Endothelial cell of umbilical vein (primary cell): Measurements from ENCODE around the gene SQOR. TPM values are rescaled to one million over a fixed set of nuclear protein-coding genes. Genes with fewer than 3 reads are reported as not detected.

Source experiments
- BruUV-seq: library from RNA; stranded (reverse); fragments of 400-500 nt; replicated peaks from 2 replicates; lab custom pipeline; 2021; lab: Mats Ljungman, UMichigan
- CTCF ChIA-PET: fragments of 300-600, 350-600 bp; sonication (Branson Sonifier 250); formaldehyde crosslinking; loops from one replicate; lab custom pipeline; 2021; ENCODE audit warnings: antibody characterized with exemption, inconsistent platforms; lab: Charles Lee
- POLR2A ChIA-PET: fragments of 300-600, 350-600 bp; sonication (Branson Sonifier 250); formaldehyde crosslinking; loops from one replicate; lab custom pipeline; 2021; ENCODE audit warnings: antibody characterized with exemption, inconsistent platforms; lab: Charles Lee
- DNase-seq: peaks from one replicate; pipeline ENCODE4 v3.0.0-alpha.2; 2011; ENCODE audit warnings: low read depth, low spot score
- FAIRE-seq: peaks from 2 replicates; lab custom pipeline; 2011; peaks lifted over from hg19 to GRCh38; lab: Jason Lieb, UNC
- H2AFZ ChIP-seq: 2 replicates; pipeline ENCODE4 v1.6.0; 2012; ENCODE audit warnings: low read depth, low read length, control low read depth, inconsistent platforms
- H3K27ac ChIP-seq: 2 replicates; pipeline ENCODE4 v1.5.1; 2011; ENCODE audit warnings: low read depth, mild to moderate bottlenecking, control low read depth, low read length, moderate library complexity; ENCODE audit not compliant: insufficient read depth
- H3K27me3 ChIP-seq, 2 experiments: 2 replicates each; pipeline versions ENCODE4 v1.6.0 to v1.6.1; 2011; ENCODE audit warnings: low read length in 2 of 2, mixed read lengths in 1 of 2; ENCODE audit not compliant: control insufficient read depth in 2 of 2, insufficient read depth in 2 of 2
- H3K36me3 ChIP-seq, 2 experiments: 2 replicates in 1 of 2; 3 replicates in 1 of 2; pipeline ENCODE4 v1.5.1; 2011; ENCODE audit warnings: low read length in 2 of 2, mild to moderate bottlenecking in 1 of 2, moderate library complexity in 1 of 2; ENCODE audit not compliant: control insufficient read depth in 2 of 2, insufficient read depth in 2 of 2; ENCODE audit errors: extremely low read depth in 1 of 2
- H3K4me1 ChIP-seq: 3 replicates; pipeline ENCODE4 v1.5.1; 2011; ENCODE audit warnings: mild to moderate bottlenecking, low read length; ENCODE audit not compliant: control insufficient read depth, insufficient read depth; ENCODE audit errors: extremely low read depth
- H3K4me2 ChIP-seq: 2 replicates; pipeline ENCODE4 v1.6.1; 2011; ENCODE audit warnings: low read length, control low read depth, mixed read lengths; ENCODE audit not compliant: insufficient read depth
- H3K4me3 ChIP-seq, 3 experiments: fragments of 200-600 bp in 1 of 3; sonication (generic), shearing (Covaris generic) in 1 of 3; replicated peaks in 1 of 3; 2 replicates each; pipeline ENCODE4 v1.5.1; 2011 to 2016; ENCODE audit warnings: control low read depth in 3 of 3, low read length in 3 of 3, mild to moderate bottlenecking in 2 of 3, inconsistent platforms in 1 of 3, low read depth in 1 of 3, moderate library complexity in 1 of 3; ENCODE audit not compliant: insufficient read depth in 1 of 3
- H3K79me2 ChIP-seq: 2 replicates; pipeline ENCODE4 v1.6.0; 2012; ENCODE audit warnings: low read length, inconsistent platforms; ENCODE audit not compliant: control insufficient read depth, insufficient read depth
- H3K9ac ChIP-seq: replicated peaks from 2 replicates; pipeline ENCODE3; 2011; ENCODE audit warnings: low read length, control low read depth; ENCODE audit not compliant: insufficient read depth; ENCODE audit errors: extremely low read depth
- H3K9me1 ChIP-seq: replicated peaks from 3 replicates; pipeline ENCODE4 v1.6.0; 2011; ENCODE audit warnings: mild to moderate bottlenecking, low read length; ENCODE audit not compliant: control insufficient read depth, insufficient read depth; ENCODE audit errors: extremely low read depth
- H3K9me3 ChIP-seq: replicated peaks from 2 replicates; pipeline ENCODE4 v1.5.1; 2012; ENCODE audit warnings: low read length, inconsistent platforms; ENCODE audit not compliant: control insufficient read depth, insufficient read depth
- H4K20me1 ChIP-seq: replicated peaks from 2 replicates; pipeline ENCODE3; 2011; ENCODE audit warnings: mild to moderate bottlenecking, low read length; ENCODE audit not compliant: control insufficient read depth, insufficient read depth; ENCODE audit errors: extremely low read depth
- CTCF ChIP-seq, 2 donors: IDR thresholded peaks; 1 replicate in 1 of 2; 2 replicates in 1 of 2; pipeline ENCODE4 v1.5.1; 2011; ENCODE audit warnings: low read length in 2 of 2, mild to moderate bottlenecking in 2 of 2, moderate library complexity in 2 of 2, control low read depth in 1 of 2, inconsistent platforms in 1 of 2, low read depth in 1 of 2; ENCODE audit not compliant: insufficient read depth in 1 of 2; ENCODE audit errors: extremely low read depth in 1 of 2
- EZH2 ChIP-seq: IDR thresholded peaks from 2 replicates; pipeline ENCODE4 v1.6.1; 2012; ENCODE audit warnings: borderline replicate concordance, low read depth, mild to moderate bottlenecking, moderate library complexity, low read length, inconsistent platforms; ENCODE audit not compliant: severe bottlenecking
- FOS ChIP-seq: IDR thresholded peaks from 2 replicates; pipeline ENCODE4 v1.6.1; 2011; ENCODE audit warnings: mild to moderate bottlenecking, low read length, moderate library complexity, borderline replicate concordance; ENCODE audit not compliant: insufficient read depth
- GATA2 ChIP-seq: IDR thresholded peaks from 2 replicates; pipeline ENCODE4 v1.7.0; 2011; ENCODE audit warnings: low read depth, mild to moderate bottlenecking, moderate library complexity, mixed read lengths, low read length; ENCODE audit not compliant: insufficient read length, insufficient read depth
- JUN ChIP-seq: IDR thresholded peaks from 2 replicates; pipeline ENCODE4 v1.6.1; 2011; ENCODE audit warnings: borderline replicate concordance, low read depth; ENCODE audit not compliant: insufficient read length, insufficient read depth
- MAX ChIP-seq: IDR thresholded peaks from 2 replicates; pipeline ENCODE4 v1.6.1; 2011; ENCODE audit not compliant: insufficient read depth, insufficient read length
- MYC ChIP-seq: IDR thresholded peaks from one replicate; pipeline ENCODE4 v1.6.1; 2011; ENCODE audit warnings: mild to moderate bottlenecking, low read depth, low read length
- POLR2A ChIP-seq: IDR thresholded peaks from 2 replicates; pipeline ENCODE4 v1.6.1; 2012; ENCODE audit warnings: low read depth, mild to moderate bottlenecking, control low read depth, low read length
- POLR2AphosphoS5 ChIP-seq: IDR thresholded peaks from 2 replicates; pipeline ENCODE4 v1.6.1; 2012; ENCODE audit warnings: low read depth, mild to moderate bottlenecking, control low read depth, low read length, moderate library complexity; ENCODE audit not compliant: insufficient read depth
- dilution Hi-C: fragments of 300-500 bp; cut with MboI; formaldehyde crosslinking; loops from one replicate; pipeline ENCODE4 v1.15.0; 2019; ENCODE audit warnings: low sequenced_read_pairs; ENCODE audit not compliant: extremely low pct_ligation_motif_present
- intact Hi-C: fragments of 100-400 bp; cut with micrococcal nuclease; formaldehyde crosslinking; loops from one replicate; pipeline ENCODE4 v1.10.0; 2022
- polyA plus RNA-seq, 4 experiments: library from polyadenylated mRNA; depleted of rRNA in 3 of 4; stranded (reverse) in 3 of 4; unstranded in 1 of 4; fragments of >200 nt; gene quantifications; 2 replicates each; pipeline versions ENCODE4 v1.2.1 to v1.2.3, GENCODE V29; 2011 to 2012; ENCODE audit warnings: missing spikeins in 1 of 4
- total RNA-seq: library from RNA; stranded (reverse); gene quantifications from 2 replicates; pipeline ENCODE4 v1.2.3, GENCODE V29; 2021

Gene SQOR
- total and polyA plus RNA-seq, 2 donors (not counting 3 experiments of a cell fraction or from before 2014, with no cell fraction given) = 12.9 to 17.9 TPM

GRCh38 chr15:45604326-45604725, 30.5 kb upstream of the SQOR start:
- Histone ChIP-seq H3K4me2 (no peak overlapping the region), H4K20me1 (peaks cover 2% of the 10 kb centered on the region), H3K4me1 (no peaks in the 10 kb centered on the region), H2AFZ (no peak overlapping the region), H3K9me3 (no peaks in the 10 kb centered on the region), H3K27ac (no peak overlapping the region), H3K79me2 (peaks cover 12% of the 10 kb centered on the region), H3K9me1 (no peaks in the 10 kb centered on the region), H3K27me3 (no peaks in the 10 kb centered on the region), H3K4me3 (no peak overlapping the region), H3K36me3 (peaks cover 5% of the 10 kb centered on the region in 2 experiments), H3K9ac (no peak overlapping the region)
- DNase-seq (no peak), FAIRE-seq (no peak)
- ChIA-PET POLR2A (no interaction called here), CTCF (interaction anchor here (1.3 to 2.0 kb wide), 2 partner anchors 10 to 16 kb away, joined by 3 to 6 read pairs; no protein-coding TSS in a partner anchor)
- TF ChIP-seq CTCF (IDR thresholded peaks at IDR 0.05; ENCODE audit: extremely low read depth in 1 of 2, insufficient read depth in 1 of 2, low read depth in 1 of 2, low read length in 2 of 2) (no peak), EZH2 (no peak), FOS (no peak), JUN (no peak), MAX (no peak), POLR2A (no peak), POLR2AphosphoS5 (no peak), MYC (no peak), GATA2 (no peak)
- BruUV-seq = no TSS peak
- intact Hi-C loops = no loop called here
- dilution Hi-C loops = no loop called here
